ENCODE measurements around the gene CDC25A. TPM values are rescaled to one million over a fixed set of nuclear protein-coding genes. Genes with fewer than 3 reads are reported as not detected.
"Not testable (repeated sequence)": the region's sequence is repeated elsewhere in the genome, so short reads cannot be mapped to it uniquely, and the experiment has no call there.

CDC25A gene
- total RNA-seq, 2 donors from 2014 or later: 0.24 to 0.74 TPM

GRCh38 chr3:48218537-48218936, 30.3 kb upstream of the CDC25A start:
- Histone ChIP-seq H3K9me3 (no peaks in the 10 kb centered on the region), H3K4me3 (no peak overlapping the region), H3K27me3 (no peaks in the 10 kb centered on the region), H3K36me3 (no peaks in the 10 kb centered on the region), H3K4me1 (peaks cover 0 to 22% of the 10 kb centered on the region in 2 donors), H3K27ac (no peak overlapping the region)
- no peak for TF ChIP-seq CTCF (IDR thresholded peaks at IDR 0.05)
- no peak for DNase-seq (ENCODE audit: low spot score)

- Histone ChIP-seq H3K27me3 (no peaks in the 10 kb centered on the region), H3K4me3 (no peak overlapping the region), H3K9me3 (no peaks in the 10 kb centered on the region), H3K36me3 (no peaks in the 10 kb centered on the region), H3K27ac (no peak overlapping the region), H3K4me1 (peaks cover 0 to 22% of the 10 kb centered on the region in 2 donors)
- no peak for DNase-seq (ENCODE audit: low spot score)
- no peak for TF ChIP-seq CTCF (IDR thresholded peaks at IDR 0.05)
These were observed 29.2 kb upstream of the CDC25A start for GRCh38 chr3:48217449-48217848.

- DNase-seq (ENCODE audit: low spot score): peak; percentile 85
- no peaks in the 10 kb centered on the region for H3K27me3 ChIP-seq
- peak overlapping the region; percentile 77 for H3K27ac ChIP-seq
- H3K4me1 ChIP-seq: peaks cover 0 to 22% of the 10 kb centered on the region in 2 donors
- TF ChIP-seq CTCF (IDR thresholded peaks at IDR 0.05): no peak
- no peaks in the 10 kb centered on the region for H3K36me3 ChIP-seq
- H3K4me3 ChIP-seq: no peak overlapping the region
- H3K9me3 ChIP-seq: no peaks in the 10 kb centered on the region
These were observed 27.7 kb upstream of the CDC25A start for GRCh38 chr3:48215876-48216275.

GRCh38 chr3:48215466-48215865, 27.2 kb upstream of the CDC25A start:
- peak; percentile 68 for DNase-seq (ENCODE audit: low spot score)
- Histone ChIP-seq H3K27me3 (no peaks in the 10 kb centered on the region), H3K9me3 (no peaks in the 10 kb centered on the region), H3K36me3 (no peaks in the 10 kb centered on the region), H3K27ac (peak overlapping the region; percentile 77), H3K4me3 (no peak overlapping the region), H3K4me1 (peaks cover 0 to 22% of the 10 kb centered on the region in 2 donors)
- TF ChIP-seq CTCF (IDR thresholded peaks at IDR 0.05): no peak

- no peaks in the 10 kb centered on the region for H3K36me3 ChIP-seq
- H3K9me3 ChIP-seq: no peaks in the 10 kb centered on the region
- peak overlapping the region; percentile 77 for H3K27ac ChIP-seq
- peaks cover 0 to 22% of the 10 kb centered on the region in 2 donors for H3K4me1 ChIP-seq
- no peaks in the 10 kb centered on the region for H3K27me3 ChIP-seq
- DNase-seq (ENCODE audit: low spot score): no peak
- H3K4me3 ChIP-seq: no peak overlapping the region
- TF ChIP-seq CTCF (IDR thresholded peaks at IDR 0.05): no peak
These were observed 26.8 kb upstream of the CDC25A start for GRCh38 chr3:48215019-48215418.

- Histone ChIP-seq H3K9me3 (no peaks in the 10 kb centered on the region), H3K27ac (no peak overlapping the region), H3K36me3 (no peaks in the 10 kb centered on the region), H3K4me1 (peaks cover 0 to 22% of the 10 kb centered on the region in 2 donors), H3K4me3 (no peak overlapping the region), H3K27me3 (no peaks in the 10 kb centered on the region)
- DNase-seq (ENCODE audit: low spot score): no peak
- no peak for TF ChIP-seq CTCF (IDR thresholded peaks at IDR 0.05)
These were observed 26.0 kb upstream of the CDC25A start for GRCh38 chr3:48214225-48214624.

GRCh38 chr3:48211776-48212175, 23.6 kb upstream of the CDC25A start:
- not testable (repeated sequence) for H3K9me3 ChIP-seq; H3K27me3 ChIP-seq; H3K27ac ChIP-seq; DNase-seq (ENCODE audit: low spot score); H3K4me3 ChIP-seq; H3K36me3 ChIP-seq
- peaks cover 0 to 22% of the 10 kb centered on the region in 2 donors for H3K4me1 ChIP-seq

DNA sequence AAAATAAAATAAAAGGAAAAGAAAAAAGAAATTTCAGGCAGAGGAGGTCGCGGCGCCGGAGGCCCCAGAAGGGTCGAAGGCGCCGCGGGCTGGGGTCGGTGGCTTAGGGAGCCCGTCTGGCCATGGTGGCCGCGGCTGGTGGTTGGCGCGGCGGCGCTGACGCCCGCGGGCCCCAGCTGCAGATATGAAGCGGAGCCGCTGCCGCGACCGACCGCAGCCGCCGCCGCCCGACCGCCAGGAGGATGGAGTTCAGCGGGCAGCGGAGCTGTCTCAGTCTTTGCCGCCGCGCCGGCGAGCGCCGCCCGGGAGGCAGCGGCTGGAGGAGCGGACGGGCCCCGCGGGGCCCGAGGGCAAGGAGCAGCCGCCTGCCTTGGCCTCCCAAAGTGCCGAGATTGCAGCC, 22.3 kb upstream of the CDC25A start:
- not testable (repeated sequence) for H3K36me3 ChIP-seq; H3K4me3 ChIP-seq; H3K27me3 ChIP-seq; H3K9me3 ChIP-seq; DNase-seq (ENCODE audit: low spot score); H3K27ac ChIP-seq
- peaks cover 0 to 10% of the 10 kb centered on the region in 2 donors for H3K4me1 ChIP-seq
